GM18502 (cell line): Measurements from ENCODE around the gene ABCG8.

Source experiments
- ATAC-seq: cut with Tn5 transposase; IDR thresholded peaks from one replicate; pipeline ENCODE4 v1.9.1; 2021; ENCODE audit warnings: mild to moderate bottlenecking; ENCODE audit not compliant: unreplicated experiment, poor library complexity

Gene ABCG8

DNA sequence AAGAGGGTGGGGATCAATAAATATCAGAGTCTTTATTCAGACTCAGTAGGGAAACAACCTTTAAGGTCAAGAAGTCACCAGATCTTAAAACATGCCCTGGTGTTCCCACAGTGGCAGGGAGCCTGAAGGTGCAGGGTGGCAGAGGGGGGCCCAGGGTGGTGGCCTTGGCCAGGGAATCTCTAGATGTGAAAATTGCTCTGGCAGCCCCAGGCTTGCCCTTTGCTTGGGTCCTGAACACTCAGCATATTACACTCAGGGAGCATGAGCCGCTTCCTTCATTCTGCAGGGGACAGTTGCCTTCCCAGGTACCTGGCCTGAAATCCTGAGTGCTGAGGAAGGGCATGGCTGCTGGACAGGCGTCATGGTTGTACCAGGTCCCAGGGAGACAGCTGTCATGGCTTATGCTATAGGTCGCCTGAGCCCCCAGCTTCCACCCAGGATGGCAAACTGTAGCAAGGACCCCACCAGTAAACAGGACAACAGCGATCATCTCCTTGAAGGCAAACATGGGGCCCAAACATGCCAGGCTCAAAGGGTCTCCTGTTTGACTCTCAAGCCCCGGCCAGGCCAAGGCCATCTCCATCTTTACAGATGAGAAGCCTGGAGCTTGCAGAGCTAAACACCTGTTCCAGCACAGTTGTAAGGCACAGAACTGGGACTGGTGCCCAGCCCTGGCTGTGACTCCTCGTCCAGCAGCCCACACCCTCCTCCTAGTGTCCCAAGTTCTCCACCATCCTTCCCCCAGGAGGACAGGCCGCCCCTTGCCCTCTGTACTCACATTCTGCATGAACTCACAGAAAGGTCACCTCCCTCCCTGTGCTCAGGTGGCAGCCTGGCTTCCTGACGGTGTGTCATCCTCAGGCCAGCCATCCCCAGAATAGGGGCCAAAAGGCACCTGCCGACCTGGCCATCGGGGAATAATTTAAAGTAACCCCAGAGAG lies 14.6 kb downstream of the ABCG8 start:
- ATAC-seq, result no peak

DNA sequence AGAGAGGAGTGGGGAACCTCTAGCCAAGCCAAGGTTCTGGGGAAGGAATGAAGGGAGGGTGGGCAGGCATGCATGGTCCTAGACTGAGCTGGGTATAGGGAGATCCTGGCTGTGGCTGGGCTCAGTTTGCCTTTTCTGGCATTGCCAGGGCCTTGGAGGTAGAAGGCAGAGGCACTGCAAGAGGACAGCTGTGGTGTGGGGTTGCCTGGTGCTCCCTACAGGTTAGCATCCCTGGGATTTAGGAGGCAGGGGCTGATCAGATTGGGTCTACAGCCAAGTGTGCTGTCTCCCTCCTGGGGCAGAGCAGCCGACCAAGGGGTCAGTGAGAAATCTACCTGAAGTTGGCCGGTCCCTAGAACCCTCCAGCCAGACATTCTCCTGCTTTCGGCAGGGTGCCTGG lies 15.9 kb downstream of the ABCG8 start:
- no peak for ATAC-seq

DNA sequence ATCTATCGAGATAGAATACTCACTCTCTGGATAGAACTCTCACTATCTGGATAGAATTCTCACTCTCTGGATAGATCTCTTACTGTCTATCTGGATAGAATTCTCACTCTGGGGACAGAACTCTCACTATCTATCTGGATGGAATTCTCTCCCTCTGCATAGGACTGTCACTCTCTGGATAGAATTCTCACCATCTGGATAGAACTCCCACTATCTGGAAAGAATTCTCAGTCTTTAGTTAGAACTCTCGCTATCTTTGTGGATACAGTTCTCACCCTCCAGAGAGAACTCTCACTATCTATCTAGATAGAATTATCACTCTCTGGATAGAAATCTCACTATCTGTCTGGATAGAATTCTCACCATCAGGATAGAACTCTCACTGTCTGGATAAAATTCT lies 16.5 kb downstream of the ABCG8 start:
- no peak for ATAC-seq

DNA sequence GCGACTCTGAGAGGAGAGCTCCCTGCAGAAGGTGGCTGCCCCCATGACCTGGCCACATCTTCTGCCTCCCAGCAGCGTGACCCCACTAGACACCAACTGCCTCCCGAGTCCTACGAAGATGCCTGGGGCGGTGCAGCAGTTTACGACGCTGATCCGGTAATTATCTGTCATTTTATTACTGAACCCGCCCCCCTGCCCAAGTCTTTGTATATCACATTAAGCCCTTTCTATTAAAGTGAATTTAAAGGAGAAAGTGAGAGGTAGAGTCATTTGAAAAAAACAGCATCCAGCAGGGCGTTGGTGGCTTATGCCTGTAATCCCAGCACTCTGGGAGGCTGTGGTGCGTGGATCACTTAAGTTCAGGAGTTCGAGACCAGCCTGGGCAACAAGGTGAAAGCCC lies 33.4 kb downstream of the ABCG8 start:
- no peak for ATAC-seq

DNA sequence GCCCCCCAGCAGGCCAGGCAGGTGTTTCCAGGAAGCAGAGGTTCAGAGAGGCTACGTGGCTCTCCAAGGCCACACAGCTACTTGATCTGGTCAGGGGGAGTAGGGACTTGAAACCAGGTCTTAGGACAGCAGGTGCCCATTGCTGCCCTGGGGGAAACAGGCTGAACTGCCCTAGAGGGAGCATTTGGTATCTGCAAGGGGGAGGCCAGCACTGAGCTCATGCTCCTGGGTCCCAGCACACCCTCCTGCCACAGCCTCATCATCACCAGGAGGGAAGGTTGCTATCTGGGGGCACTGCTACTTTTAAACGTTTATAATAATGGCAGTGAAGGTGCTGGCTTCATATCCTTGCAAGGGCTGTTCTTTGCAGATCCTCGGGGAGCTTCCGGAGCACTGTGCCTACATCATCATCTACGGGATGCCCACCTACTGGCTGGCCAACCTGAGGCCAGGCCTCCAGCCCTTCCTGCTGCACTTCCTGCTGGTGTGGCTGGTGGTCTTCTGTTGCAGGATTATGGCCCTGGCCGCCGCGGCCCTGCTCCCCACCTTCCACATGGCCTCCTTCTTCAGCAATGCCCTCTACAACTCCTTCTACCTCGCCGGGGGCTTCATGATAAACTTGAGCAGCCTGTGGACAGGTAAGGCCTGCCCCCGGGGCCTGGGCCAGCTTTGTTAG lies 36.1 kb downstream of the ABCG8 start:
- ATAC-seq, result no peak

DNA sequence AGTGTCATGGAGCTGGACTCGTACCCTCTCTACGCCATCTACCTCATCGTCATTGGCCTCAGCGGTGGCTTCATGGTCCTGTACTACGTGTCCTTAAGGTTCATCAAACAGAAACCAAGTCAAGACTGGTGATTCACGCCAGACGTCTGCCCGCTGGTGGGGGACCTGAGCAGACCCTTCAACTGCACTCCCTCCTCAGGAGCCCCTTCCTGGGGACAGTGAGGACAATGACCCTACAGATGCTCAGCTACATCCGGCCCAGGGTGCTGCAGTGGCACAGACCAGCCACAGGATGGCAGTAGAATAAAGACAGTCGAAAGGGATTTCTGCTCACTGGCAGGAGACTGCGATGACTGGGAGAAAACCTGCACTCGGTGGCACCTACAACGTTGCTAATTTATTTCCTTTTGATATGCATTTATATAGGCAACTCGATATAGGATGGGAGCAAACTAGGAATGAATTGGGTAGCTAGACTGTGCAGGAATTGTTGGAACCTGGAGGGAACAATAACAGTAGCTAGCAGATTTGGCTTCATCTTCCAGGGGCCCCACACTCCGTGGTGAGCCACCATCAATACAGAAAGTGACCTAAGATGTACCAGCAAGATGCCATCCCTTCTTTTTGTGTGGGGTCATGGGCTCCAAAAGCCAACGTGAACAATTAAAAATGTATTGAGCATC lies 39.2 kb downstream of the ABCG8 start:
- ATAC-seq, result no peak

DNA sequence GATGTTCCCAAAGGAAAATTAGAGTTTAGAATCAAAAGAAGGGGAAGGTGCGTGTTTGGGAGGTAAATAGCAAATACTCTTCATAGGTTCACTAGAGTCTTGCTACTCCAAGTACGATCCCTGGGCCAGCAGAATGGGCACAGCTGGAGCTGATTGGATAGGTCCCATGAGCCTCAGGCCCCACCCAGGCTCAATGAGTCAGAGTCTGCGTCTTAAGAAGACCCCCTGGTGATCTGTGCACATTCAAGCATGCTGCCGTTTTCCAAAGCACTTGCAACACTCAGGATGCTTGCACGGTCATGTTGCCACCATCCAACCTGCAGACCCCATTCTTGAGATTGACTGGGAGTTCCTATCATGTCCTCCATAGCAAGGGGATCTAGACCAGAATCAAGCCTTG lies 40.5 kb downstream of the ABCG8 start:
- ATAC-seq, result no peak

DNA sequence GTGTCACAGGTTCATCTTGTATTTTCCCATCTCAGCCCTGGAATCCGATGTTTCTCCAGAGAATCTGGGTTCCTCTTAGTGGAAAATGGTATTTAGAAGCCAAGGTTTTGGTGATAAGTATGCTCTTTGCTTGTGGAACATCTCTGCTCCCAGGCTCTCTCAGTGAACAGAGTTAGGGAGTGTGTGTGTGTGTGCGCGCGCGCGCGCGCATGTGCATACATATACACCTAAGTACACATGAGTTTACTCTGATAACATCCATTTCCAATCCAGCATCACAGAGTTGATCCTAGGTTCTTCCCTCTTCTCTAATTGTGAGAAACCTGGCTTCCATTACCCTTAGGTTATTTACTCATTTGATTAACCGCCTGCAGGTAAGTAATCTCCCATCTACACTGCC lies 41.7 kb downstream of the ABCG8 start:
- ATAC-seq, result no peak

DNA sequence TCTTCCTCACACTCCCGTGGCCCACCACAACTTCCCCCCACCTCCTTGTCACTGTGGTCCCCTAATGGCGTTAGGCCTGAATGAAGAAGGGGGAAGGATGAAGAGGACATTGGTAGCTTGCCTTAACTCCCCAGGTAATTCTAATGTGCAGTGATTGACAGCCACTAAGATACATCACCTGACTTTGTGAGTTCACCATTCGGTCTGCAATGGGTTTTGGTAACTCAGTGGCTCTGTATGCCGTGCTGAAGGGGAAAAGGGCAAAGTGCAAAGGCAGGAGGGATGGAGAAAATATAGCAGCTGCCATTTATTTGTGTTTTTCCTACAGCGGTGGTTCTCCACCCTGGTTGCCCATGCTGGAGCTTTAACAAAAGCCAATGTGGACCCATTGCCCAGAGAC lies 42.2 kb downstream of the ABCG8 start:
- no peak for ATAC-seq

DNA sequence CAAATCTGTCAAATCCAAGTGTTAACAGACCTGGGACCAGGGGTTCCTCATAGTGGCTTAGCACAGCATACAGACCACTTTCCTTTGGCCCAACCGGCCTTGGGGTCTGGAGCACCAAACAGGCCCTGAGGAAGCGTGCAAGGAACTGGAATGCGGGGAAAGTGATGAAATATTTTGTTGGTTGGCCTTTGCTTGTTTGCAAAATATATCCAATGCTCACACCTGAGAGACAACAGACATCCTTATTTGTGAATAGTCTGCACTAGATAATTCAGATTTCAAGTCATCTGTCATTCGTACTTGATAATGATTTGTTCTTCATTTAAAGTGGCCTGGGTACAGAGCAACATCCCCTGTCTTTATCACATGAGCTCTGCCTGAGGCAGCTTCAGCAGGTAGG lies 43.5 kb downstream of the ABCG8 start:
- ATAC-seq, result no peak

DNA sequence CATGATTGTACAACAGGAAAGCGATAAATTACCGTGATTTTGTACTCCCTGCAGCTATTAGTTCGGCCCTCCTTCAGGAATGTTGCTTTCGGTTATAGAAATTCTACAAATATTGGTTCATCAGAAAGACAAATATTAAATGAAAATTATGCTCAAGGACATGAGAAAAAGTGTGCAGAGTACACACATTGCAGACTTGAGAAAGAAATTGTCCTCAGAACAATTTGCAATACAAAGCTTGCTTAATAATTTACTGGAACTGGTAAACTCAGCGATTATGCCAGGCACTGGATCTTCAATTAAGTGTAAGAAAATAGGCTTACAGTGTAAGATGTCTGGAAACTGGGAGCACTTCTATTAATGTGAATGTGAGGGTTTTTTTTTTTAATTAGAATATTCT lies 45.9 kb downstream of the ABCG8 start:
- no peak for ATAC-seq

DNA sequence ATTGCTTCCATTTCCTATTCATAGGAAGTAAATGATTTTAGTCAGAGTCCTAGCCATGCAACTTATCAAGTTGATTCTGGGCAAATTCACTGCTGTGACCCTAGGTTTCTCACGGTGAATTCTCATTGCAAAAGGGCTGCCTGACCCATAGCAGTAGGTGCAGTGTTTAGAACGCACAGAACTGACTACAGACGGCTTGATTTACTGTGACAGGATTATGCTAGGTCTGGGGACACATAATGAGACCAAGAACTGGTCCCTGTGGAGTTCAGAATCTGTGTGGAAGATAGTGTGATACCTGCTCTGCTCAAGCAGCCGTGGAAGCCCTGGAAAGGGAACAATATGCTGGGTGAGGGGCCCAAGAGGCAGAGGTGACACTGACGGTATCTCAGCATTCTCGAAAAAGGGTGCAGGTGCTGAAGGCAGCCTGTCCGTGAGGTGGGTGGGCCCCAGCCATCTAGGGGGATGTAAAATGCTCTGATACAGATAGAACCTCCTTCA lies 46.4 kb downstream of the ABCG8 start:
- ATAC-seq, result no peak

DNA sequence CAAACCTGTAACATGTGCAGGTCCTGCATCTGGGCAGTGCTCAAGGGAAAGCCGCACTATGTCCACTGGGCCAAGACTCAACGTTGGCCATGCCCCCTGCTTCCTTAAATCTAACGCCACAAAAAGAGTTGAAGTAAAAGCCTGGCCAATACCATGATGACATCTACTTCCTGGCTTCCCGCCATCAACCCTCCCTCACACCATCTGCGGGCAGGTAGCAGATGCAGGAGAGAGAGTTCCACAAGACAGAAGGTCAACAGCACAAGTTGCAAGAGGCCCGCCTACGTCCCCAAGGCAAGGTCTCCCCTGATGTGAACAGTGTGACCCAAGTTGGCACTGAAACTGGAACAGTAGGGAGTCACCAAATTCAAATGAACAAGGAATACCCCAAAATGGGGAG lies 48.4 kb downstream of the ABCG8 start:
- no peak for ATAC-seq

DNA sequence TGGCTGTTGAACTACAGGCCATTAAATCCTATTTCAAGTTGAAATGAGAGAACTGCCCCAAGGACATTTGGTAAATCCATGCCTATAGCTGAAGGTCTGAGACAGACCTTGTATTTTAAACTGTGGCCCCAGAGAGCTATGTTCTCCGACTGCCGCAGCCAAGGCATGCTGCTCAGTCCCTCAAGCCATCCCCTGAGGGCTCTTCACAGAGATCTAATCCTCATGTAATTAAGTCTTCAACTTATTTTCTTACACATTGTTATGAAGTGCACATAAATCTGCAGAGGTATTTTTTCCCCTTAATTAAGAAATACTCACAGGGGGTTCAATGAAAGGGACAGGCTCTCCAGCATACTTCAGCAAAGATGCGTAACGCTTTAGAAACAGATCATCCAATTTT lies 50.6 kb downstream of the ABCG8 start:
- no peak for ATAC-seq

DNA sequence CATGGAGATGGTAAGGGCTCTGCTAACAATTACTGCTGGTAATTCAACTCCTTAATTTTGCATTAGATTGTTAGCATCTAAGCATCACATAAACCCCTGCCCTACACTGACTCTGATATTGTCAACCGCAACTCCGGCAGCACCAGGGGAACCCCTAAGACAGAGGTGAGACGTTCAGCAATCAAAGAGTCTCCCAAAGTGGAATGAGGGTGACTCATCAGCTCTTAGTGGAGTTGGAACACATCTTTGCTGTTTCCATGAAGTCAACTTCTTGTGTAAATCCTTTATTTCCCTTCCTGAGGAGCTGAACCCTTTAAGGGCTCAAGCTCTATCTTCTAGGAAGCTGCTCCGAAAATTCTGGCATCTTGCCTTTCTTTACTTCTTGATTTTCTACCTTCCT lies 52.1 kb downstream of the ABCG8 start:
- no peak for ATAC-seq

DNA sequence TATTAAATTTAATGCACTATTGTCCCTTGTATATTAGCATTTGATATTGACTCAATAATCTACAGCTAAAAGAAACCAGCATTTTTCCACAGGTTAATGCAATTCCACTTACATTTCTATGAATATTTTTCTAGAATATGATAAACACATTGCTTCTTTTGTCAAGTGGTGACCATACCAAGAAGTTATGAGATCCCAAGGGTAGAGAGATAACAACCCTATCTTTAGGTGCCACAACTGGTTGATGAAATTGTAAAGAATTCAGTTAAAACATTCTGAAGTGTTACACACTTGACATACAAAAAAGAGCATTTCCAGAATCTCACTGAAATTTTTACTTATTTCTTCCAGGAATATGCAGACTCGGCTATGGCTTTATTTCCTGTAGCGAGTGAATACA lies 56.0 kb downstream of the ABCG8 start:
- ATAC-seq, result no peak

DNA sequence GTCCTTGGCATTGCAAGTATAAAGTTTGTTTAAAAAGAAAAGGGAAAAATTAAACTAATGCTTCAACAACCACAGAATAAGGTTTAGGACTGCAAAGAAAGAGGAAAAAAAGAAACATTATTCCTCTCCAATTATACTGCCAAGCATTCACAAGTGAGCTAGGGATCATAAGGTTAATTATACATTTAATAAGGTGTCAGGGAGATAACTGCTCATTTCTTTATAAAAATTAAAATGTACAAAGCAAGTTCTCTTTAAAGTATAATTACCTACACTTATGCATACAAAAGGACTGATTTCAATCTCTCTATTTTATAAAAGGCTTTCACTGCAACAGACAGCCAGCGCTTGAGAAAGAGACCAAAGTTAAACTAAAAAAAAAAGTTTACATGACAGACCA lies 58.1 kb downstream of the ABCG8 start:
- ATAC-seq, result no peak

DNA sequence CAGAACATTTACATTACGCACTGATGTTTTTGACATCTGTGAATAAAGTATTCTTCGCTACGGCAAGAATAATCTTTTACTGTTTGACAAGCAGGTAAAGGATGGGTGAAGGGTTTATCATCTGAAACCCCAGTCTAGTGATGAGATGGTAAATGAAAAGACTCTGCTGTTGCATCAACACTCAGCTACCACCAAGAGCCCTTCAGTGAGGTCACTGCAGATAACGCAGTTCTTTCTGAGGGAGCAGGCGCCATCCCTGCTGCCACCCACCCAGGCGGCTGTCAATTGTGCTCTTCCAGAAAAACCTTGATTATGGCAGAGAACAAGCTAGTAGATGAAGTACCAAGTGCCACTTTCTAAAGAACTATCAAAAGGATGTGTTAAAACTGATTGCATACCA lies 58.7 kb downstream of the ABCG8 start:
- no peak for ATAC-seq

DNA sequence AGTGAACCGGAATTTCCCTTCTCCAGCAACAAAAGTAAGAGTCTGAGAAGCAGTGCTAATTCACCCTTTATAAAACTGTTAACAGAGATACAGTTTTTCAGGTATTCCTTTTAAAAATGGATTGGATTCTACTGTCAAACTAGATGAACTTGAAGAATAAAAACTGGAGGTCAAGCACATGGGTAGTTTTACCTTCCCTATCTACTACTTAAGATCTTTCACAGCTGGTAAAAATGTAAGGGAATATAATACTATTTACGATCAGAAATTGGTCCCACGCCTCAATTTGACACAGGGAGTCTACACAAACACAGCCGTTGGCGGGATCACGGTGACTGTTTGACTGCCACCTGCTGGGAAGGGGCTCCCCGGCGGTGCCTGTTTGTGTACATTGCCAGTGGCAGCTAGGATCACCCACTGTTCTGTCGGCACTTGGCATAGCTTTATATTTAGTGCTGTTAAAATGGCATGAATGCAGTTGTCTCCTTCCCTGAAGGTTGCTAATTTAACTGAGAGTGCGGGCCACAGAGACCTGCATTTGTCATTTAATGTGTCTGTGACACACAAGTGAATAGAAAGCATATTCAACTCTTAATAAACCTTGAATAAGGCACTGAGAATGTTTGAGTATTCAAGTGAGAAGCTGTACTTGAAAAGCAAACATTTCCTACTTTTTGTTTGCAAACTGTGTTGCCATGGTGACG lies 59.5 kb downstream of the ABCG8 start:
- no peak for ATAC-seq

DNA sequence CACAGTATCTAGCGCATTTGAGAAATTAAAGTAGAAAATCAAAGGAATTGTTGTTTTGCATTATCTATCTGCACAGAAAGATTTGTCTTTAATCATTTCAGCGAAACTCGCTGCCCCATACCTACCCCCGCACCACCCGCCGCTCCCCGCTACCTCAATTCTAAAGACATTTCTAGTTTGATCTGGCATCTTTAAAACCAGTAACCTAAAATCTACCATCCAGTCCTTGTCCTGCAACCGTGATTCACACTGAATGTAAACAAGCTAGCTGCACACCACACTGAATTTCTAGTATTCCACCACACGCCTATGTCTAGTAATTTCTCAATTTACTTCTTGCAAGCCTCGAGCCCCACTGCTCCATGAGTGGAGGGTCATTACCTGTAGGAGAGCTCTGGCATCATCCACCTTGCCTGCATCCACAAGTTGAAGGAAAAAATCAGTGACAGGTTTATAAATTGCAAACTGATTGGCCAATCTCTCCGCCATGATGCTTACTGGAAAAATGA lies 60.1 kb downstream of the ABCG8 start:
- ATAC-seq, result no peak
